SK-N-SH (cell line): Measurements from ENCODE around the gene FRS3. TPM values are rescaled to one million over a fixed set of nuclear protein-coding genes. Genes with fewer than 3 reads are reported as not detected.

Experiments
- CTCF ChIA-PET: fragments of 300-600, 350-600 bp; formaldehyde crosslinking; extraction: SDS; loops from one replicate; lab custom pipeline; 2021; lab: Yijun Ruan, JAX
- POLR2A ChIA-PET: fragments of 350-600 bp; sonication (Branson Sonifier 250); formaldehyde crosslinking; extraction: SDS; loops from one replicate; lab custom pipeline; 2020; ENCODE audit warnings: antibody characterized with exemption, inconsistent platforms; lab: Yijun Ruan, JAX
- DNase-seq: peaks from one replicate; pipeline ENCODE4 v3.0.0; 2012
- H2AFZ ChIP-seq: fragments of 200-600 bp; sonication (generic); 2 replicates; pipeline ENCODE4 v1.8.1; 2016; ENCODE audit warnings: antibody characterized with exemption, mild to moderate bottlenecking, low read depth
- H3F3A ChIP-seq: fragments of 200-600 bp; sonication (generic); replicated peaks from 2 replicates; pipeline ENCODE3; 2016; ENCODE audit warnings: antibody characterized with exemption, mild to moderate bottlenecking; ENCODE audit not compliant: insufficient read depth
- H3K27ac ChIP-seq, 2 experiments: fragments of 200-500 bp in 1 of 2; fragments of 200-600 bp in 1 of 2; sonication (Bioruptor generic) in 1 of 2; sonication (generic), shearing (Covaris generic) in 1 of 2; 2 replicates each; pipeline versions ENCODE4 v1.5.1 to v1.6.1; 2014 to 2016; ENCODE audit warnings: low read depth in 2 of 2, inconsistent platforms in 1 of 2, low read length in 1 of 2, mild to moderate bottlenecking in 1 of 2, mixed read lengths in 1 of 2
- H3K27me3 ChIP-seq: fragments of 200-600 bp; sonication (generic), shearing (Covaris generic); 2 replicates; pipeline ENCODE4 v1.6.1; 2016; ENCODE audit warnings: mixed run types; ENCODE audit not compliant: insufficient read depth
- H3K36me3 ChIP-seq, 2 experiments: fragments of 200-500 bp in 1 of 2; fragments of 200-600 bp in 1 of 2; sonication (Bioruptor generic) in 1 of 2; sonication (generic) in 1 of 2; replicated peaks in 1 of 2; 2 replicates each; pipeline versions ENCODE3 to v1.5.1; 2014 to 2016; ENCODE audit warnings: low read length in 1 of 2, mild to moderate bottlenecking in 1 of 2; ENCODE audit not compliant: insufficient read depth in 2 of 2, control insufficient read depth in 1 of 2
- H3K4me1 ChIP-seq, 2 experiments: fragments of 200-500 bp in 1 of 2; fragments of 200-600 bp in 1 of 2; sonication (Bioruptor generic) in 1 of 2; sonication (generic), shearing (Covaris generic) in 1 of 2; 2 replicates each; pipeline versions ENCODE4 v1.5.1 to v1.6.1; 2014 to 2016; ENCODE audit warnings: low read depth in 1 of 2, low read length in 1 of 2, mixed run types in 1 of 2; ENCODE audit not compliant: insufficient read depth in 2 of 2, control insufficient read depth in 1 of 2
- H3K4me2 ChIP-seq: fragments of 200-600 bp; sonication (generic), shearing (Covaris generic); 2 replicates; pipeline ENCODE4 v1.6.1; 2017; ENCODE audit warnings: mixed run types
- H3K4me3 ChIP-seq, 2 experiments: fragments of 200-500 bp in 1 of 2; fragments of 200-600 bp in 1 of 2; sonication (Bioruptor generic) in 1 of 2; sonication (generic), shearing (Covaris generic) in 1 of 2; 2 replicates each; pipeline versions ENCODE4 v1.5.1 to v1.8.1; 2014 to 2016; ENCODE audit warnings: low read depth in 2 of 2, inconsistent platforms in 1 of 2, low read length in 1 of 2, mild to moderate bottlenecking in 1 of 2, mixed read lengths in 1 of 2, moderate library complexity in 1 of 2
- H3K79me2 ChIP-seq: fragments of 200-600 bp; sonication (generic); 2 replicates; pipeline ENCODE4 v1.8.1; 2017; ENCODE audit warnings: mild to moderate bottlenecking; ENCODE audit not compliant: insufficient read depth
- H3K9ac ChIP-seq: fragments of 200-600 bp; sonication (generic); 2 replicates; pipeline ENCODE4 v1.6.1; 2017; ENCODE audit warnings: mixed run types
- H3K9me2 ChIP-seq: fragments of 200-600 bp; sonication (generic); 2 replicates; pipeline ENCODE4 v1.6.1; 2017; ENCODE audit warnings: mixed run types
- H3K9me3 ChIP-seq: fragments of 200-600 bp; sonication (generic); 2 replicates; pipeline ENCODE4 v1.6.1; 2017; ENCODE audit warnings: mixed run types, mild to moderate bottlenecking, moderate library complexity
- H4K20me1 ChIP-seq: fragments of 200-600 bp; sonication (generic); 2 replicates; pipeline ENCODE4 v1.6.1; 2017; ENCODE audit warnings: mild to moderate bottlenecking, mixed run types; ENCODE audit not compliant: insufficient read depth
- ELF1 ChIP-seq: IDR thresholded peaks from 2 replicates; pipeline ENCODE4 v1.4.0; 2012
- FOSL2 ChIP-seq: IDR thresholded peaks from 2 replicates; pipeline ENCODE4 v1.4.0; 2012; ENCODE audit warnings: low read depth, mild to moderate bottlenecking, moderate library complexity, borderline replicate concordance
- FOXM1 ChIP-seq: IDR thresholded peaks from 2 replicates; pipeline ENCODE4 v1.4.0; 2012; ENCODE audit warnings: low read depth, mild to moderate bottlenecking
- GATA2 ChIP-seq: sonication (generic); formaldehyde crosslinking; IDR thresholded peaks from 2 replicates; pipeline ENCODE4 v1.5.0; 2020; ENCODE audit warnings: mild to moderate bottlenecking, missing genetic modification reagents
- MAX ChIP-seq: IDR thresholded peaks from 2 replicates; pipeline ENCODE4 v1.4.0; 2012; ENCODE audit warnings: low read depth
- MEF2A ChIP-seq: IDR thresholded peaks from 2 replicates; pipeline ENCODE4 v1.4.0; 2012; ENCODE audit warnings: low read depth, borderline replicate concordance
- MXI1 ChIP-seq: IDR thresholded peaks from 2 replicates; pipeline ENCODE4 v1.6.1; 2012; ENCODE audit warnings: mild to moderate bottlenecking, low read depth, low read length, improper control_type of control experiment
- NFIC ChIP-seq: IDR thresholded peaks from 2 replicates; pipeline ENCODE4 v1.4.0; 2012; ENCODE audit warnings: borderline replicate concordance
- NRF1 ChIP-seq: IDR thresholded peaks from 2 replicates; pipeline ENCODE4 v1.6.1; 2012; ENCODE audit warnings: low read depth, mild to moderate bottlenecking, low read length
- PBX3 ChIP-seq: IDR thresholded peaks from 2 replicates; pipeline ENCODE4; 2012
- POLR2AphosphoS5 ChIP-seq: IDR thresholded peaks from 2 replicates; pipeline ENCODE4 v1.6.1; 2012; ENCODE audit warnings: low read depth, low read length
- RCOR1 ChIP-seq: fragments of 150-350 bp; IDR thresholded peaks from 2 replicates; pipeline ENCODE4 v1.6.1; 2017; ENCODE audit warnings: antibody characterized with exemption, low read length
- RXRA ChIP-seq: IDR thresholded peaks from 2 replicates; pipeline ENCODE4 v1.4.0; 2012; ENCODE audit warnings: low read depth, mild to moderate bottlenecking, borderline replicate concordance
- SIN3A ChIP-seq: IDR thresholded peaks from 2 replicates; pipeline ENCODE4 v1.6.1; 2012; ENCODE audit warnings: low read depth, mild to moderate bottlenecking, low read length, moderate library complexity, borderline replicate concordance
- SMC3 ChIP-seq: IDR thresholded peaks from 2 replicates; pipeline ENCODE4 v1.6.1; 2012; ENCODE audit warnings: low read depth, low read length, improper control_type of control experiment
- TAF1 ChIP-seq: IDR thresholded peaks from 2 replicates; pipeline ENCODE4 v1.6.1; 2012; ENCODE audit warnings: low read depth, mild to moderate bottlenecking, low read length, moderate library complexity, borderline replicate concordance
- USF1 ChIP-seq: IDR thresholded peaks from 2 replicates; pipeline ENCODE4 v1.4.0; 2012; ENCODE audit warnings: low read depth, borderline replicate concordance
- YY1 ChIP-seq: IDR thresholded peaks from 2 replicates; pipeline ENCODE4 v1.4.0; 2012; ENCODE audit warnings: low read depth, mild to moderate bottlenecking
- WGBS: methylation state at CpG from one replicate; pipeline ENCODE4 v1.1.6; 2017; ENCODE audit warnings: low lambda C conversion rate; 5-methylcytosine and 5-hydroxymethylcytosine counted together
- polyA plus RNA-seq, 3 experiments: library from polyadenylated mRNA; depleted of rRNA; stranded (reverse); fragments of >200 nt; gene quantifications; 2 replicates each; pipeline ENCODE4 v1.2.3, GENCODE V29; 2012

The FRS3 gene
- polyA plus RNA-seq, 1 of the 3 experiments (the other 2 are of a cell fraction) = 8.6 TPM

- TF ChIP-seq NRF1 = no peak
- no peak for TF ChIP-seq PBX3
- no peak for TF ChIP-seq RCOR1
- TF ChIP-seq, all 33 proteins: peak for 0
These were observed 42.3 kb upstream of the FRS3 start (continued) for GRCh38 chr6:41822021-41822420.

GRCh38 chr6:41821266-41821665 is 41.6 kb upstream of the FRS3 start:
- Histone ChIP-seq H3K4me2 (no peak overlapping the region), H3K36me3 (no peaks in the 10 kb centered on the region), H2AFZ (no peak overlapping the region), H3K4me3 (no peak overlapping the region), H3K9ac (no peak overlapping the region), H3K9me2 (no peaks in the 10 kb centered on the region), H4K20me1 (no peaks in the 10 kb centered on the region), H3K79me2 (no peaks in the 10 kb centered on the region), H3K27me3 (no peaks in the 10 kb centered on the region), H3K27ac (no peak overlapping the region), H3K4me1 (peaks cover 0 to 7% of the 10 kb centered on the region in 2 experiments; a peak in 1 of 4 replicates), H3K9me3 (no peaks in the 10 kb centered on the region), H3F3A (peaks cover 7% of the 10 kb centered on the region)
- ChIA-PET POLR2A (no interaction called here), CTCF (interaction anchor here (1.7 kb wide), 1 partner anchor 33 kb away, joined by 6 read pairs; the partner anchor contains the start of gene TOMM6)
- TF ChIP-seq MAX (no peak), USF1 (no peak), MEF2A (no peak), SMC3 (no peak), ELF1 (no peak), POLR2AphosphoS5 (no peak), NRF1 (no peak), TAF1 (no peak), FOSL2 (no peak), NFIC (no peak)
- DNase-seq = no peak
- WGBS = 98% methylated on average over 3 of the region's 4 CpGs

GRCh38 chr6:41818271-41819054 is 38.8 kb upstream of the FRS3 start:
- Histone ChIP-seq H3K9ac (no peak overlapping the region), H3K4me1 (no peaks in the 10 kb centered on the region), H3K27ac (no peak overlapping the region), H3F3A (peaks cover 3% of the 10 kb centered on the region), H3K9me3 (no peaks in the 10 kb centered on the region), H3K4me3 (no peak overlapping the region), H3K27me3 (no peaks in the 10 kb centered on the region), H3K4me2 (no peak overlapping the region), H3K79me2 (no peaks in the 10 kb centered on the region), H3K36me3 (no peaks in the 10 kb centered on the region), H2AFZ (no peak overlapping the region), H4K20me1 (no peaks in the 10 kb centered on the region), H3K9me2 (no peaks in the 10 kb centered on the region)
- POLR2A ChIA-PET = no interaction called here
- no peak for DNase-seq
- no peak for TF ChIP-seq FOXM1
- TF ChIP-seq FOSL2 = no peak
- TF ChIP-seq NRF1 = no peak
- no peak for TF ChIP-seq RXRA
- TF ChIP-seq PBX3 = no peak
- TF ChIP-seq YY1 = no peak
- no peak for TF ChIP-seq MXI1
- TF ChIP-seq GATA2 (CRISPR knock-in tag) = no peak
- TF ChIP-seq NFIC = no peak
- TF ChIP-seq SIN3A = no peak
- TF ChIP-seq MAX = no peak
- CTCF ChIA-PET = interaction anchor here (1.0 to 1.4 kb wide), 4 partner anchors 31 to 225 kb away, joined by 3 to 5 read pairs (median 3); partner anchors contain the start of gene TOMM6
- WGBS = 76% methylated on average over 4 of the region's 4 CpGs
